Measurements from ENCODE around the gene FMNL2.

FMNL2 gene

GRCh38 chr2:152350155-152350679, 15.2 kb downstream of the FMNL2 start:
- Histone ChIP-seq H3K4me3 (ENCODE audit: insufficient read depth, low read depth, low read length, poor library complexity, severe bottlenecking) (no peak overlapping the region), H3K9me3 (ENCODE audit: control insufficient read depth, low read length) (no peaks in the 10 kb centered on the region), H3K36me3 (ENCODE audit: control insufficient read depth, insufficient read depth, low read length) (no peaks in the 10 kb centered on the region), H3K4me1 (ENCODE audit: control insufficient read depth, insufficient read depth, low read length, poor library complexity, severe bottlenecking) (no peaks in the 10 kb centered on the region), H3K27me3 (replicated peaks; ENCODE audit: control insufficient read depth, insufficient read depth, low read length, poor library complexity, severe bottlenecking) (no peaks in the 10 kb centered on the region), H3K27ac (ENCODE audit: insufficient read depth, low read length, poor library complexity, severe bottlenecking) (no peak overlapping the region)
- no peak for DNase-seq

DNA sequence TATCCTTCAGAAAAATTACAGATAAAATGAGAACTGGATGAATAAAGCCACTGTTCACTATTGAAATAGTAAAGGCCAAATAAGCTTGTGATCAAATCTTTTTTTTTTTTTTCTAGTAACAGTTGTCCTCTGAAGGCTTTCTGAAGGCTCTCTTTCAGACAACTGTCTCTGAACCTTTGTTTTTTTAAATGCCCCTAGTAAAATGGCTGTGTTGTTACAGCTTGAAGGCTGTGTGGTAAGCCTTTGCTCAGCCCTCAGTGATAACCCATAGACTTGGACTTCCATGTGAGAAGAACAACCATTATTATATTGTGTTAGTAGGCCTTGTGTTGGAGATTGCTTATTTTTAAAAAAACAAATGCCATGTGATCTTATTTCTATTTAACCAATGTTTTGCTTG, 17.6 kb downstream of the FMNL2 start:
- Histone ChIP-seq H3K4me3 (ENCODE audit: insufficient read depth, low read depth, low read length, poor library complexity, severe bottlenecking) (no peak overlapping the region), H3K9me3 (ENCODE audit: control insufficient read depth, low read length) (no peaks in the 10 kb centered on the region), H3K27ac (ENCODE audit: insufficient read depth, low read length, poor library complexity, severe bottlenecking) (no peak overlapping the region), H3K4me1 (ENCODE audit: control insufficient read depth, insufficient read depth, low read length, poor library complexity, severe bottlenecking) (no peaks in the 10 kb centered on the region), H3K36me3 (ENCODE audit: control insufficient read depth, insufficient read depth, low read length) (no peaks in the 10 kb centered on the region), H3K27me3 (replicated peaks; ENCODE audit: control insufficient read depth, insufficient read depth, low read length, poor library complexity, severe bottlenecking) (no peaks in the 10 kb centered on the region)
- DNase-seq: no peak

DNA sequence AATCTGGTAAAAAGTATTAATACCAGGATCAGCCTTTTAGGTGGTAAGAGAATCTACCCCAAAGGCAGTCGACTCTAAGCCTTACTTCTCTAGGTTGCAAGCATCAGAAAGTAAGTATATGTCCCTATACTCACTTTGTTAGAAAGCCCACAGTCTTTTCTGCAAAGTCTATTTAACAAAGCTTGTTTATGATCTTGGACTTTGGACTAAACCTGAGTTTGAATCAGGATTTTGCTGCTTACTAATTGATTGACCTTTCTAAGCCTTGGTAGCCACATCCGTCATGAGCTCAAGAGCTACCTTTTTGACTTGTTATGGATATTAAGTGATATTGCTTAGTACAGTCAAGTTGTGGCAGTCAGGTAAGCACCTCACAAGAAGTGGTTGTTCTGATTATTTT, 18.4 kb downstream of the FMNL2 start:
- Histone ChIP-seq H3K9me3 (ENCODE audit: control insufficient read depth, low read length) (no peaks in the 10 kb centered on the region), H3K27me3 (replicated peaks; ENCODE audit: control insufficient read depth, insufficient read depth, low read length, poor library complexity, severe bottlenecking) (no peaks in the 10 kb centered on the region), H3K4me1 (ENCODE audit: control insufficient read depth, insufficient read depth, low read length, poor library complexity, severe bottlenecking) (no peaks in the 10 kb centered on the region), H3K27ac (ENCODE audit: insufficient read depth, low read length, poor library complexity, severe bottlenecking) (no peak overlapping the region), H3K36me3 (ENCODE audit: control insufficient read depth, insufficient read depth, low read length) (no peaks in the 10 kb centered on the region), H3K4me3 (ENCODE audit: insufficient read depth, low read depth, low read length, poor library complexity, severe bottlenecking) (no peak overlapping the region)
- no peak for DNase-seq

DNA sequence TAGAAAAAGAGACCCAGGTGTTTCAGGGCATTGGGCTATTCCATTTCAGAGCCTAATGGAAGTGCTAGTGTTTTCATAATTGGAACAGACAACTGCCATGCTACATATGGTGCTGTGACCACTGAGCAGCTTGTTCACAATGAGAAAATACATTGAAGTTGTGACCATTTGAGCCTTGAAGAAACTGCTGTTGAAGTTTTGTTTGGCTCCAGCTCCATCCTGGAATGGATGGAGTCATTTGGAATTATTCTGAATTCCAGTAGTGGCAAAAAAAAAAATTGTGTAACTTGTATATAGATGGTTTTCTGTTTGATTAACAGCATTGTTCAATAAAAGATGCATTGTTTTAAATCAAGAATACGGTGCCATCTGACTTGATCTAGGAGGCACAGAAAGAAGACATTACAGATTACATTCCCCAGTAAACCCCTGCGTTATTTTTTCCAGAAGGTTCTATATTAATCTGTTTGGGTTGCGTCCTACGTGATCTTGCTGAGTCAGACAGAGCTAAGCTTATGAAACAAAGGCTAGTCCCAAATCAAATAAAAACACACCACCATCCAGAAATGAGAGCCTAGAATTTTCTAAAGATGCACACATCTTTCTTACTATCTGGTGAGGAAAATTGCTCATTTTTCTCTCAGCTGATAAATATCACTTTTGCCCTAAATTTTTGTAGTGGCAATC, 19.2 kb downstream of the FMNL2 start:
- DNase-seq: no peak
- no peak overlapping the region for H3K27ac ChIP-seq (ENCODE audit: insufficient read depth, low read length, poor library complexity, severe bottlenecking)
- no peaks in the 10 kb centered on the region for H3K27me3 ChIP-seq (replicated peaks; ENCODE audit: control insufficient read depth, insufficient read depth, low read length, poor library complexity, severe bottlenecking)
- H3K36me3 ChIP-seq (ENCODE audit: control insufficient read depth, insufficient read depth, low read length): no peaks in the 10 kb centered on the region
- H3K4me3 ChIP-seq (ENCODE audit: insufficient read depth, low read depth, low read length, poor library complexity, severe bottlenecking): no peak overlapping the region
- no peaks in the 10 kb centered on the region for H3K9me3 ChIP-seq (ENCODE audit: control insufficient read depth, low read length)
- no peaks in the 10 kb centered on the region for H3K4me1 ChIP-seq (ENCODE audit: control insufficient read depth, insufficient read depth, low read length, poor library complexity, severe bottlenecking)

GRCh38 chr2:152354909-152355308, 19.9 kb downstream of the FMNL2 start:
- DNase-seq: no peak
- H3K27ac ChIP-seq (ENCODE audit: insufficient read depth, low read length, poor library complexity, severe bottlenecking): no peak overlapping the region
- no peaks in the 10 kb centered on the region for H3K9me3 ChIP-seq (ENCODE audit: control insufficient read depth, low read length)
- no peaks in the 10 kb centered on the region for H3K4me1 ChIP-seq (ENCODE audit: control insufficient read depth, insufficient read depth, low read length, poor library complexity, severe bottlenecking)
- no peaks in the 10 kb centered on the region for H3K36me3 ChIP-seq (ENCODE audit: control insufficient read depth, insufficient read depth, low read length)
- no peaks in the 10 kb centered on the region for H3K27me3 ChIP-seq (replicated peaks; ENCODE audit: control insufficient read depth, insufficient read depth, low read length, poor library complexity, severe bottlenecking)
- no peak overlapping the region for H3K4me3 ChIP-seq (ENCODE audit: insufficient read depth, low read depth, low read length, poor library complexity, severe bottlenecking)

DNA sequence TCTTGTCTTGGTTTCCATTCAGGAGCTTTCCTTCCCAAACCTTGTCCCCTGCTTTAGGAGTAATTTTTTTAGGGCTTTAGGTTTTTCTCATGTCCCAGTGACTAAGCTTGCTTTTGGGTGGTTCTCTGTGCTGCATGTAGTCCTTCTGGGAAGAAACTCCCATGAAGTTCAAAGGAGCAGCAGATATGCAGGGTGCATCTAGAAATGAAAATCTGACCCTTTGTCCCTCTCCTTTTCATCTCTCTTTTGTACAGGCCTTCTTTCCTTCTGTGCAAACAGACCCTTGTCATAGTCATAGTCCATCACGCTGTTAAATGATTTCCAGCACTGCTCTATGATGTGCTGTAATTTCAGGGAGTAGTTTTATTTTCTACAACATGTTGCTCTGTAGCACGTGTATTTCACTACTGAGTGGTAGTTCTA, 20.4 kb downstream of the FMNL2 start:
- no peaks in the 10 kb centered on the region for H3K9me3 ChIP-seq (ENCODE audit: control insufficient read depth, low read length)
- H3K27ac ChIP-seq (ENCODE audit: insufficient read depth, low read length, poor library complexity, severe bottlenecking): no peak overlapping the region
- no peak overlapping the region for H3K4me3 ChIP-seq (ENCODE audit: insufficient read depth, low read depth, low read length, poor library complexity, severe bottlenecking)
- no peaks in the 10 kb centered on the region for H3K27me3 ChIP-seq (replicated peaks; ENCODE audit: control insufficient read depth, insufficient read depth, low read length, poor library complexity, severe bottlenecking)
- no peaks in the 10 kb centered on the region for H3K36me3 ChIP-seq (ENCODE audit: control insufficient read depth, insufficient read depth, low read length)
- no peak for DNase-seq
- no peaks in the 10 kb centered on the region for H3K4me1 ChIP-seq (ENCODE audit: control insufficient read depth, insufficient read depth, low read length, poor library complexity, severe bottlenecking)

GRCh38 chr2:152359573-152360363, 24.8 kb downstream of the FMNL2 start:
- Histone ChIP-seq H3K4me1 (ENCODE audit: control insufficient read depth, insufficient read depth, low read length, poor library complexity, severe bottlenecking) (no peaks in the 10 kb centered on the region), H3K27me3 (replicated peaks; ENCODE audit: control insufficient read depth, insufficient read depth, low read length, poor library complexity, severe bottlenecking) (no peaks in the 10 kb centered on the region), H3K9me3 (ENCODE audit: control insufficient read depth, low read length) (no peaks in the 10 kb centered on the region), H3K4me3 (ENCODE audit: insufficient read depth, low read depth, low read length, poor library complexity, severe bottlenecking) (no peak overlapping the region), H3K27ac (ENCODE audit: insufficient read depth, low read length, poor library complexity, severe bottlenecking) (no peak overlapping the region), H3K36me3 (ENCODE audit: control insufficient read depth, insufficient read depth, low read length) (no peaks in the 10 kb centered on the region)
- no peak for DNase-seq

GRCh38 chr2:152363936-152364335, 29.0 kb downstream of the FMNL2 start:
- H3K36me3 ChIP-seq (ENCODE audit: control insufficient read depth, insufficient read depth, low read length): no peaks in the 10 kb centered on the region
- no peaks in the 10 kb centered on the region for H3K27me3 ChIP-seq (replicated peaks; ENCODE audit: control insufficient read depth, insufficient read depth, low read length, poor library complexity, severe bottlenecking)
- no peaks in the 10 kb centered on the region for H3K9me3 ChIP-seq (ENCODE audit: control insufficient read depth, low read length)
- no peak overlapping the region for H3K27ac ChIP-seq (ENCODE audit: insufficient read depth, low read length, poor library complexity, severe bottlenecking)
- no peak for DNase-seq
- H3K4me3 ChIP-seq (ENCODE audit: insufficient read depth, low read depth, low read length, poor library complexity, severe bottlenecking): no peak overlapping the region
- no peaks in the 10 kb centered on the region for H3K4me1 ChIP-seq (ENCODE audit: control insufficient read depth, insufficient read depth, low read length, poor library complexity, severe bottlenecking)

DNA sequence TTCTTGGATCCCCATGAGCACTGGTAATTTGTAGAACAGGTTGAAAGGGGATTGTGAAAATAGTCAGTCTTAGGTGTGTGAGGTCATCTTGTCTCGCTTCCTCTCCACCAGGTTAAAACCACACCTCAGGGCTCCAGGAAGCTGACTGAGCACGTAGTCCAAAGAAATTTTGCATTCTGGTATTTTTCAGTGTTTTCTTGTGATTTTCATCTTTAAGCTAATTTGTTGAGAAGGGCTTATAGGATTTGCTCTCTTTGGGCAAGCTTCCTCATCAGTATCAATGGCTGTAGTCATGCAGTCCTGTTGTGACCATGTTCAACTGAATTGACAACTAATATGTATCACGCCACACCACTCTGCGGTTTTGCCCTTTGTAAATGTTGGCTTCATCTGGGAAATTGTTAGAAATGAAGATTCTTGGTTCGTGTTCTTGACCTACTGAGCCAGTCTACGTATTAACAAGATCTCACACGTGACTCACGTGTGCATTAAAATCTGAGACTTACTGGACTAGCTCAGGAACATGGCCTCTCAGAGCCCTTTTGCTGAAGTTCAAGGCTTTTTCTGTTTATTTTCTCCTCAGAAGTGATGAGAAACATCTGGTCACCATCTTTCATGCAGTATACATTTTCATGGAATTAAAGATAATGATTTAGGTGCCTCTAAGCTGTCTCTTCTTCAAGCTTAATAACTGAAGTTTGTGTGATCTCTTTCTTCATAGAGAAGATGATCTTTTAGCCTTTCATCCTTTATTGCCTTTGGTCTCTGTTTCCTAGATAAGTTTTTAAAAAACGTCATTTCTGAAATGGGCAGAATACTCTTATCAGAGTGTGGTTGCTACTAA, 32.8 kb downstream of the FMNL2 start:
- H3K9me3 ChIP-seq (ENCODE audit: control insufficient read depth, low read length): no peaks in the 10 kb centered on the region
- H3K36me3 ChIP-seq (ENCODE audit: control insufficient read depth, insufficient read depth, low read length): no peaks in the 10 kb centered on the region
- H3K4me3 ChIP-seq (ENCODE audit: insufficient read depth, low read depth, low read length, poor library complexity, severe bottlenecking): no peak overlapping the region
- no peak for DNase-seq
- no peaks in the 10 kb centered on the region for H3K27me3 ChIP-seq (replicated peaks; ENCODE audit: control insufficient read depth, insufficient read depth, low read length, poor library complexity, severe bottlenecking)
- H3K27ac ChIP-seq (ENCODE audit: insufficient read depth, low read length, poor library complexity, severe bottlenecking): no peak overlapping the region
- no peaks in the 10 kb centered on the region for H3K4me1 ChIP-seq (ENCODE audit: control insufficient read depth, insufficient read depth, low read length, poor library complexity, severe bottlenecking)

Data from effector memory CD4-positive, alpha-beta T cell (primary cell).